Urothelium cell line (cell line): Measurements from ENCODE around the gene ANO7.

Experiments
- DNase-seq: peaks from one replicate; pipeline ENCODE4 v3.0.0; 2011; ENCODE audit warnings: low spot score, mixed read lengths
- FAIRE-seq: peaks from 2 replicates; lab custom pipeline; 2011; peaks lifted over from hg19 to GRCh38; lab: Jason Lieb, UNC

ANO7 gene

DNA sequence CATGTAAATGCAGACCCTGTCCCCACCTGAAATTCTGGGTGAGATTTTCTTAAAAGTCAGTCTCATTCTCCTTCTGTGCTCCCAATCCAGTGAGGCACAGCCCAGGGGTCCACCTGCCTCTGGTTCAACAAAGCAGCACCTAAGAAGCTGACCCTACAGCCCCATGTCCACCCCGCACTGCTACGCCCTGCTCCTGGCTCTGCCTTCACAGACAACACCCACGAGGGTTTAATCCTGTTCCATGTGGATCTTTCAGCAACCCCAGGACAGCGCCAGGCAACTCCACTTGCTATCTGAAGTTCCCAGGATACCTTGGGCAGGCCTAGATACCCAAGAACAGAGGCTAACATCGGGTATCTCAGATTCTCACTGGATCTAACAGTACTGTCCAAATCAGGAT lies 82.1 kb downstream of the ANO7 start:
- FAIRE-seq (no peak), DNase-seq (no peak)

DNA sequence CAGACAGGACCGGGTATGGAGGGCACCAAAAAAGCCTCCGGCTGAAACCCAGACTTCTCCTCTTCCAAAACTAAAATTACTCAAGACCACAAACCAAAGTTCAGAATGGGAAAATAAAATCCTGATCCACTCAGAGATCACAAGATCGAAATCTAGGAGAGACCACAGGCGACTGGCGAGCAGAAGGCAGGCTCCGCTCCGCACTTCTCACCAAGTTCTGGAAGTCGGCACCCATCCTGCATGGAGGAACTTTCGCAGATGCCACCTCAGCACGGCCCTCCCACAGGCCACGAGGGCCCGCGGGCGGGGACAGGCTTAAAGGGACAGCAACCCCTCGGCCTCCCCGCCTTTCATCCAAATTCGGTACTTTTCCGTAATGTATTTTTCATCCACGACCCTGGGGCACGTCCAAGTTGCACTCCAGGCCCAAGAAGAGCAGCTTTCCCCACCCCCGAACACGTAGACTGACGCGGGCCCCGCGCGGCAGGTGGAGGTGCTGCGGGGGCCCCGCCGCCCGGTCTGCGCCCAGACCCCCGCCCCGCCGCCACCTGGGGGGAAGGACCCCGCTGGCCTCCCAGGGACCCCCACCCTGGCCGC lies 83.3 kb downstream of the ANO7 start:
- DNase-seq, result peak; percentile 80
- FAIRE-seq, result no peak

DNA sequence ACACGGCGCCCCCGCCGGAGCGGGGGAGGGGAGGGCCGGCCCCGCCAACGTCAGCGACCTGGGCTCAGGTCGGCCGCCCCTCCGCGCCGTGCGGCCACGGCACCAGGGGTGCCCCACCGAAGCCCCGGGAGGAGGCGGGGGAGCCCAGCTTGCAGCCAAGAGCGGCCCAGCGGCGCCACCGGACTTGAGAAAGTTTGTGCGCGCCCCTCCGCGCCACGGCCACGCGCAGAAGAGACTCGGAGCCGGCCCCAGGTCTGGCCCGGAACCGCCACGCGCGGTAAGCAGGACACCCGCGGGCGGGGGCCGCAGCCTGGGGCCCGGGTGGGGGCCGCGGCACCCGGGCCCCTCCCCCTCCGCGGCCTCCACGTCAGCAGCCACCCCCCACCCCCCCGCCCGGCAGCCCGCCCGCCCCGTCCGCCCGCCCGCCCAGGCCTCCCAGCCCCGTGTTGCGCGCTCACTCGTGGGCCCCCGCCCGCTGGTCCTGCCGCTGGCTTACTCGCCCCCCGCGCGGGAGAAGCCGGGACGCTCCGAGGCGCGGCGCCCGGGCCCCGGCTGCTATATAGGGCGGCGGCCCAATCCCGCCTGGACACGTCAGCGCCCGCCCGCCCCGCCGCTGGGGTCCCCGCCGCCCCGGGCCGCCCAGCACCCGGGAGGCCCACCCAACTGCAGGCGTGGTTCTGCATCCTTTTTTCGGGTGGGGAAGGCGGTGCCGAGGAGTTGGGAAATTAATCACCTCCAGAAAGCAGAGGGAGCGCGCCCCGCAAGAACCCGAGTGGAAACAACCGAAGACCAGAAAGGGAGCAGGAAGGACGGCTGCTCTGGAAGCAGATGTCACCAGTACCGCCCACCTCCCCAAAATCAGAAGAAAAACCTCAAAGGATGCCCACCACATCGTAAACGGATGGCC lies 84.1 kb downstream of the ANO7 start:
- DNase-seq, result peak; percentile 74
- no peak for FAIRE-seq

DNA sequence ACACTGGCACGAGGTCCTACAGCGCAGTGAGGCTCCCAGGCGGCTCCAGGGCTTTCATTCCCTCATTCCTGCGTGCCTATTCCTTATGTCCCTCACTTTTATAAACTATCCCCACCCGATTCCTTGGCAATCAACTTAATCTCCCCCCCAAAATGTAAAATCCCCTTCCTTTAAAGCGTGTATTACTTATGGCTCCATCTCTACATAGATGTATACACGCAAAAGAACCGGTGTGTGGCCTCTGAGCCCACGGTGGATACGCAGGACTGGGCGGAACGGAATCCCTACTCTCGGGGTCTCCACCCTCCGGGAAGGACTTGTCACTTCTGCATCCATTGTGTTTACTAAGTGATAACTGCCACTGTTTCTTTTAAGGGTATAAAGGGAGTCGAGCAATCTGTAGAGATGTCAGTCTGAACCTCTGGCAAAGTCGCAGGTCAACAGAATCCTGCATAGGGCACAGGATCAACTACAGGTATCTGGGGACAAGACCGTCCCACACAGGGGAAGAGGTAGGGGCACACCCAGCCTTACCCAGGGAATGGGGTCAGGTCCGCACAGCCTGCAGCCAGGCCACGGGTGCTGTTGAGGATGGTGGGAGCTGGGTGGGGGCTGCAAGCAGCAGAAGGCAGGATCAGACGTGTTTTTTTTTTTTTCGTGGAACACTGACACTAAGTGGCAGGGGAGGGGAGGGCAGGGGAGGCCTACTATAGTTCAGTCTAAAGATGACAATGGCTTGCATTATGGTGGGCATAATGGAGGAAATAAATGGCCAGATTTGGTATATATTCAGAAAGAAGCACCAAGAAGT lies 84.9 kb downstream of the ANO7 start:
- no peak for FAIRE-seq
- DNase-seq, result no peak

DNA sequence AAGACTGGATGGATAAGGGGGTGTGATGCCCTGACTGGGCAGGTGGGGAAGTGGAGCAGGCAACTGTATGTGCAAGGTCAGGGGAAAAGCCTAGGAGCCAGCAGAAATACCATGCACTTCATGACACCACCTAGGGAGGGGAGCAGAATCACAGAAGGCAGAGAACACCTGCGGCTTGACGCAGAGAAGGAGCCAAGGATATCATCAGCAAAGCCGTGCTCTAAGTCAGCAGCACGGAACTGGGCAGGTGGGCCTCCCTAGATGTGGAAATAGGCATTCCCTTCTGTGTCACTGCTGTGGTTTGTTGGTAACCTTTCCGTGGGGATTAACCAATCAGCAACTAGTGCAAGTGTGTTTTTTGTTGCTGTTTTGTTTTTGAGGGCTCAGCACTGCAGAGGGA lies 85.7 kb downstream of the ANO7 start:
- no peak for DNase-seq

More for the DNA sequence above, 85.7 kb downstream of the ANO7 start:
- no peak for FAIRE-seq
